ENCODE data around the gene AGBL5. TPM values are rescaled to one million over a fixed set of nuclear protein-coding genes. Genes with fewer than 3 reads are reported as not detected.

AGBL5 gene
- total and polyA plus RNA-seq, 2 of the 13 experiments (the other 11 are each of a cell fraction or from before 2014, with no cell fraction given) = 55.9 to 73.3 TPM

DNA sequence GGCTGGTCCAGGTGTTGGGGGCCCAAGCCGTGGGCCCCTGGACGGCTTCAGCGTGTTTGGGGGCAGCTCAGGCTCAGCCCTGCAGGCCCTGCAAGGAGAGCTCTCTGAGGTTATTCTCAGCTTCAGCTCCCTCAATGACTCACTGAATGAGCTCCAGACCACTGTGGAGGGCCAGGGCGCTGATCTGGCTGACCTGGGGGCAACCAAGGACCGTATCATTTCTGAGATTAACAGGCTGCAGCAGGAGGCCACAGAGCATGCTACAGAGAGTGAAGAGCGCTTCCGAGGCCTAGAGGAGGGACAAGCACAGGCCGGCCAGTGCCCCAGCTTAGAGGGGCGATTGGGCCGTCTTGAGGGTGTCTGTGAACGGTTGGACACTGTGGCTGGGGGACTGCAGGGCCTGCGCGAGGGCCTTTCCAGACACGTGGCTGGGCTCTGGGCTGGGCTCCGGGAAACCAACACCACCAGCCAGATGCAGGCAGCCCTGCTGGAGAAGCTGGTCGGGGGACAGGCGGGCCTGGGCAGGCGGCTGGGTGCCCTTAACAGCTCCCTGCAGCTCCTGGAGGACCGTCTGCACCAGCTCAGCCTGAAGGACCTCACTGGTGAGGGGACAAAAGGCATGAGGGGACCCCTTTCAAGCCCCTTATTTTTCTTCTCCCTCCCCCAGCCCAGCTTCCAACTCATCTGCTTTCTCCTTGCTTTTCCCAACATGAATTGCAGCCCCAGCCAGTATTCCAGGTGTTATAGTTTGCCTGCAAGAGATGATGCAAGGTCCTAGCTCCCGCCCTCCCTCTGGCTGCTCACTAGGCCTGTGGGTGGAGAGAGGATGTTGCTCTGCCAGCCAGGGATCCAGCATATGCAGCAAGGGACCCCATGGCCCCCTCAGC, 32.2 kb downstream of the AGBL5 start (continued):
- TF ChIP-seq, protein P1, sequence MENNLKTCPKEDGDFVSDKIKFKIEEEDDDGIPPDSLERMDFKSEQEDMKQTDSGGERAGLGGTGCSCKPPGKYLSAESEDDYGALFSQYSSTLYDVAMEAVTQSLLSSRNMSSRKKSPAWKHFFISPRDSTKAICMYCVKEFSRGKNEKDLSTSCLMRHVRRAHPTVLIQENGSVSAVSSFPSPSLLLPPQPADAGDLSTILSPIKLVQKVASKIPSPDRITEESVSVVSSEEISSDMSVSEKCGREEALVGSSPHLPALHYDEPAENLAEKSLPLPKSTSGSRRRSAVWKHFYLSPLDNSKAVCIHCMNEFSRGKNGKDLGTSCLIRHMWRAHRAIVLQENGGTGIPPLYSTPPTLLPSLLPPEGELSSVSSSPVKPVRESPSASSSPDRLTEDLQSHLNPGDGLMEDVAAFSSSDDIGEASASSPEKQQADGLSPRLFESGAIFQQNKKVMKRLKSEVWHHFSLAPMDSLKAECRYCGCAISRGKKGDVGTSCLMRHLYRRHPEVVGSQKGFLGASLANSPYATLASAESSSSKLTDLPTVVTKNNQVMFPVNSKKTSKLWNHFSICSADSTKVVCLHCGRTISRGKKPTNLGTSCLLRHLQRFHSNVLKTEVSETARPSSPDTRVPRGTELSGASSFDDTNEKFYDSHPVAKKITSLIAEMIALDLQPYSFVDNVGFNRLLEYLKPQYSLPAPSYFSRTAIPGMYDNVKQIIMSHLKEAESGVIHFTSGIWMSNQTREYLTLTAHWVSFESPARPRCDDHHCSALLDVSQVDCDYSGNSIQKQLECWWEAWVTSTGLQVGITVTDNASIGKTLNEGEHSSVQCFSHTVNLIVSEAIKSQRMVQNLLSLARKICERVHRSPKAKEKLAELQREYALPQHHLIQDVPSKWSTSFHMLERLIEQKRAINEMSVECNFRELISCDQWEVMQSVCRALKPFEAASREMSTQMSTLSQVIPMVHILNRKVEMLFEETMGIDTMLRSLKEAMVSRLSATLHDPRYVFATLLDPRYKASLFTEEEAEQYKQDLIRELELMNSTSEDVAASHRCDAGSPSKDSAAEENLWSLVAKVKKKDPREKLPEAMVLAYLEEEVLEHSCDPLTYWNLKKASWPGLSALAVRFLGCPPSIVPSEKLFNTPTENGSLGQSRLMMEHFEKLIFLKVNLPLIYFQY (CRISPR knock-in tag; IDR thresholded peaks at IDR 0.05; ENCODE audit: borderline replicate concordance) = 0 out of 2 replicates have a peak, but pooled peaks have one; percentile 35
- TF ChIP-seq HOXA3 (CRISPR knock-in tag; IDR thresholded peaks at IDR 0.05) (peak; percentile 23; the same call in 1 of the 2 replicates), AGO2 (optimal IDR thresholded peaks at IDR 0.05; ENCODE audit: low read depth, low read length) (no peak), PREB (CRISPR knock-in tag; IDR thresholded peaks at IDR 0.05) (no peak), SP5 (CRISPR knock-in tag; IDR thresholded peaks at IDR 0.05; ENCODE audit: borderline replicate concordance, low read depth) (peak; percentile 17; the same call in 1 of the 2 replicates), THAP11 (CRISPR knock-in tag; IDR thresholded peaks at IDR 0.05) (peak; percentile 73), CHCHD3 (CRISPR knock-in tag; IDR thresholded peaks at IDR 0.05) (peak; percentile 58; the same call in 1 of the 2 replicates), ZFP36 (IDR thresholded peaks at IDR 0.05; ENCODE audit: borderline replicate concordance, low read depth, low read length, partially characterized antibody) (no peak), NCOR1 (IDR thresholded peaks at IDR 0.05; ENCODE audit: borderline replicate concordance, low read length) (no peak), ARNT2 (CRISPR knock-in tag; IDR thresholded peaks at IDR 0.05; ENCODE audit: low read depth) (0 out of 2 replicates have a peak, but pooled peaks have one; percentile 33), CC2D1A (CRISPR knock-in tag; IDR thresholded peaks at IDR 0.05) (0 out of 2 replicates have a peak, but pooled peaks have one; percentile 53), ZNF530 (CRISPR knock-in tag; IDR thresholded peaks at IDR 0.05; ENCODE audit: low read depth) (no peak), CEBPB (IDR thresholded peaks at IDR 0.05; ENCODE audit: borderline replicate concordance, low read depth, low read length) (peak; percentile 87; the same call in 1 of the 2 replicates), ZNF20 (CRISPR knock-in tag; IDR thresholded peaks at IDR 0.05) (no peak), HOXA7 (CRISPR knock-in tag; IDR thresholded peaks at IDR 0.05) (no peak), SOX13 (IDR thresholded peaks at IDR 0.05) (no peak), SOX13 (CRISPR knock-in tag; conservative IDR thresholded peaks at IDR 0.05 in 1 of 2, IDR thresholded peaks at IDR 0.05 in 1 of 2) (0 out of 4 replicates have a peak, but pooled peaks of 1 of the 2 experiments have one; percentile 10), CAMTA2 (CRISPR knock-in tag; IDR thresholded peaks at IDR 0.05; ENCODE audit: borderline replicate concordance) (no peak), ZFP36L1 (CRISPR knock-in tag; IDR thresholded peaks at IDR 0.05) (no peak), ZNF280B (CRISPR knock-in tag; IDR thresholded peaks at IDR 0.05; ENCODE audit: borderline replicate concordance) (peak; percentile 14; the same call in 1 of the 2 replicates)
- TF ChIP-seq, protein P2, sequence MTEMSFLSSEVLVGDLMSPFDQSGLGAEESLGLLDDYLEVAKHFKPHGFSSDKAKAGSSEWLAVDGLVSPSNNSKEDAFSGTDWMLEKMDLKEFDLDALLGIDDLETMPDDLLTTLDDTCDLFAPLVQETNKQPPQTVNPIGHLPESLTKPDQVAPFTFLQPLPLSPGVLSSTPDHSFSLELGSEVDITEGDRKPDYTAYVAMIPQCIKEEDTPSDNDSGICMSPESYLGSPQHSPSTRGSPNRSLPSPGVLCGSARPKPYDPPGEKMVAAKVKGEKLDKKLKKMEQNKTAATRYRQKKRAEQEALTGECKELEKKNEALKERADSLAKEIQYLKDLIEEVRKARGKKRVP (CRISPR knock-in tag; IDR thresholded peaks at IDR 0.05) = peak in 1 of 2 experiments; percentile 94; a peak in 2 of 4 replicates

All from HepG2 (cell line).